Ecto neural progenitor cell (in vitro differentiated cells): ENCODE data around the gene EXD3.

Experiments used
- DNase-seq: peaks from one replicate; pipeline ENCODE4 v3.0.0-alpha.2; 2018; ENCODE audit warnings: low spot score

The EXD3 gene

GRCh38 chr9:137365552-137366444, 57.2 kb downstream of the EXD3 start:
- no peak for DNase-seq

- DNase-seq: no peak
Measured at GRCh38 chr9:137365056-137365455, 57.9 kb downstream of the EXD3 start.

GRCh38 chr9:137359850-137360249, 63.1 kb downstream of the EXD3 start:
- DNase-seq: no peak

GRCh38 chr9:137358126-137358525, 64.8 kb downstream of the EXD3 start:
- DNase-seq: no peak

GRCh38 chr9:137357166-137357565, 65.8 kb downstream of the EXD3 start:
- no peak for DNase-seq

GRCh38 chr9:137355761-137356365, 67.1 kb downstream of the EXD3 start:
- DNase-seq: no peak

- no peak for DNase-seq
Measured at GRCh38 chr9:137354845-137355760, 67.9 kb downstream of the EXD3 start.

- no peak for DNase-seq
Measured at GRCh38 chr9:137354153-137354844, 68.7 kb downstream of the EXD3 start.

- no peak for DNase-seq
Measured at GRCh38 chr9:137353223-137354152, 69.5 kb downstream of the EXD3 start.

GRCh38 chr9:137352511-137353222, 70.3 kb downstream of the EXD3 start:
- DNase-seq: no peak

- no peak for DNase-seq
Measured at GRCh38 chr9:137351781-137352501, 71.0 kb downstream of the EXD3 start.

GRCh38 chr9:137350696-137351584, 72.0 kb downstream of the EXD3 start:
- no peak for DNase-seq

- DNase-seq: no peak
Measured at GRCh38 chr9:137349471-137350033, 73.4 kb downstream of the EXD3 start.

- no peak for DNase-seq
Measured at GRCh38 chr9:137348769-137349470, 74.0 kb downstream of the EXD3 start.

GRCh38 chr9:137347928-137348327, 75.0 kb downstream of the EXD3 start:
- DNase-seq: no peak

GRCh38 chr9:137342482-137342881, 80.5 kb downstream of the EXD3 start:
- DNase-seq: no peak

GRCh38 chr9:137341227-137341626, 81.7 kb downstream of the EXD3 start:
- DNase-seq: no peak
